Body of pancreas (tissue), 4 donors: ENCODE data around the gene TMEM30B.

Experiments
- CTCF ChIP-seq, 7 experiments: fragments of 450-650 bp in 4 of 7; fragments of 200-600 bp in 3 of 7; sonication (generic) in 3 of 7; IDR thresholded peaks; one replicate each; pipeline ENCODE4 v1.5.1; 2016 to 2019; ENCODE audit warnings: antibody characterized with exemption in 7 of 7
- POLR2A ChIP-seq, 3 donors: fragments of 450-650 bp; IDR thresholded peaks; one replicate each; pipeline ENCODE4 v1.6.1; 2016; ENCODE audit warnings: antibody characterized with exemption in 3 of 3, mild to moderate bottlenecking in 2 of 3

GRCh38 chr14:61269321-61270083 is 11.6 kb downstream of the TMEM30B start:
- peak; percentile 63 to 95 (median 89) for TF ChIP-seq CTCF (IDR thresholded peaks at IDR 0.05)
- no peak for TF ChIP-seq POLR2A (IDR thresholded peaks at IDR 0.05)
